GM18520 (cell line): ENCODE results near the gene CYTH2.
"Not testable (repeated sequence)": the region's sequence is repeated elsewhere in the genome, so short reads cannot be mapped to it uniquely, and the experiment has no call there.

Source experiments
- ATAC-seq: cut with Tn5 transposase; IDR thresholded peaks from one replicate; pipeline ENCODE4 v1.9.1; 2021; ENCODE audit not compliant: unreplicated experiment

The CYTH2 gene

GRCh38 chr19:48511321-48511731, 42.2 kb downstream of the CYTH2 start:
- ATAC-seq = no peak

- ATAC-seq = no peak
Observed at GRCh38 chr19:48511800-48512503, 42.8 kb downstream of the CYTH2 start, which contains the start of gene LMTK3. LMTK3 (minus strand) TSS chr19:48511835; CDS start chr19:48511576, 259 bp downstream.

DNA sequence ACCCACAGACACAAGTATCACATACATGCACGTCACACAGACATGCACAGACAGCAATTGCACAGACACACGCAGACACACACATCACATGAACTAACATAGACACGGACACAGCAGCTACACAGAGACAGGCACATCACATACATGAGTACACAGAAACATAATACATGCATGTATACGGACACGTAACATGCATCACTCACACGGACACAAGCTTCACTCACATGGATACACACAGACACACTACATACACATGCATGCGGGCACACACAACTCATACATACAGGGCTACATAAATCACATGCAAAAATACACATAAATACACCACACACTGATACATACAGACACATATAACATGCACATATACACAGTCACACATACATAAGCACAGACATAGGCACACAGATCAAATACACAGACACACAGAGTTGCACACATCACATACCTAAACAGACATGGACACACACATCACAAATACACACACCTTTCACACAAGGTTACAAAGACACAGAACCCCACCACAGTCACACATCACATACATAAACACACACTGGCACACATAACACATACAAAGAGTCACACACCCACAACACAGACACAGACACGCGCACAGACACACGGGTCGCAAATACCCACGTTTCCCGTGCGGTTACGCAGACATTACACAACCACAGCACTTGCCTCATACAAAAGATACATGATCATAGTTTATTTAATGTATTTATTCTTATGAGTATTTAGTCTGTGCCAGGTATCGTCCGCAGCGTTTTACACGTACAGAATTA, 43.5 kb downstream of the CYTH2 start:
- no peak for ATAC-seq

GRCh38 chr19:48513289-48514122, 44.3 kb downstream of the CYTH2 start:
- no peak for ATAC-seq

- no peak for ATAC-seq
Observed at GRCh38 chr19:48514123-48514458, 44.9 kb downstream of the CYTH2 start.

GRCh38 chr19:48516536-48516935, 47.4 kb downstream of the CYTH2 start:
- no peak for ATAC-seq

DNA sequence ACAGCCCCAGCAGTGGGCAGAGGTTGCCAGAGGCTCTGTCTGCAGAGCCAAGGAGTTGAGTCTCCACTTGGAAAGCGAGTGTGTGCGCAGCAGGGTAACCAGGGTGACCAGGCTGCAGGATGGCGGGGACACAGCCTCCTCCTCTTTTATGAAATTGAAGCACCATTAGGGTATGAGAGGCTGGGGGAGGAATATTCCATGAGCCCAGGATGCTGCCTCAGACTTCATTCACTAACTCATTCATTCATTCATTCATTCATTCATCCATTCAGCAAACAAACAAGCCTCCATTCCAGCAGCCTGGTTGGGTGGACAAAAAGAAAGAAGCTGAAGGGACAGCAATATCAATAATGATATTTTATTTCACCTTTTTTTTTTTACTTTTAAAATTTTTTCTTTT, 49.0 kb downstream of the CYTH2 start:
- no peak for ATAC-seq

DNA sequence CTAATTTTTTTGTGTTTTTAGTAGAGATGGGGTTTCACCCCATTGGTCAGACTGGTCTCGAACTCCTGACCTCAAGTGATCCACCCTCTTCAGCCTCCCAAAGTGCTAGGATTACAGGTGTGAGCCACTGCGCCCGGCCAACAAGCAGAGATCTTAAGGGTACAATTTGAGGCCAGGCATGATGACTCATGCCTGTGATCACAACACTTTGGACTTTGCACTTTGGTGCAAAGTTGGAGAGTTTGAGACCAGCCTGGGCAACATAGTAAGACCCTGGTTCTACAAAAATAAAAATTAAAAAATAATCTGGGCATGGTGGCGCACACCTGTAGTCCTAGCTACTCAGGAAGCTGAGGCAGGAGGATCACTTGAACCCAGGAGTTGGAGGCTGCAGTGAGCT, 50.3 kb downstream of the CYTH2 start:
- ATAC-seq = not testable (repeated sequence)

GRCh38 chr19:48520134-48520533, 51.0 kb downstream of the CYTH2 start:
- no peak for ATAC-seq

- no peak for ATAC-seq
Observed at GRCh38 chr19:48524221-48524620, 55.1 kb downstream of the CYTH2 start.

DNA sequence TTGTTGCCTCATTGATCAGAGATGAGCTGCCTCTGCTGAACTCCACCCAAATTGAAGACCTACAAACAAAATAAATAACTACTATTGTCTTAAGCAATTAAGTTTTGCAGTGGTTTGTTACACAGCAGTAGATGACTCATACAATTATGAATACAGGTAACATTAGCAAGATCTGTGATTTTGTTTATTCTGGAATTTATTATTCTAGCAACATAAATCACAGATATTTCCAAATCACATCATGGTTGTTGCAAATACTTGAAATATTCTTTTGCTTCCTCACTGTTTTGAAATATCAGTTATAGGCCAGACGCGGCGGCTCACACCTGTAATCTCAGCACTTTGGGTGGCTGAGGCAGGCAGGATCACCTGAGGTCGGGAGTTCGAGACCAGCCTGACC, 55.6 kb downstream of the CYTH2 start:
- ATAC-seq = no peak

DNA sequence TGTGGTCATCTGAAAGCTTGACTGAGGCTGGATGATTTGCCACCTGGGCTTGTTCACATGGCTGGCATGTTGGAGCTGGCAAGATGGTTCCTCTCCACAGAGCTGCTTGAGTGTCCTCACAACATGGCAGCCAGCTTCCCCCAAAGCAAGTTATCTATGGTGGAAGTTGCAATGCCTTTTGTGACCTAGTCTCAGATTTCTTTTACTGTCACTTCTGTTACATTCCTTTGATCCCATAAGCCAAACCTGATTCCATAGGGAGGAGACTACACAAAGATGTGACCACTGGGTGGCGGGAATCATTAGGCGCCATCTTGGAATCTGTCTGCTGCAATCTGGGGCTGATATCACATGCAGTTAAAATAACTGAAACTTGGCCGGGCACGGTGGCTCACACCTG, 60.0 kb downstream of the CYTH2 start:
- ATAC-seq = no peak

GRCh38 chr19:48530066-48530720, 61.0 kb downstream of the CYTH2 start:
- ATAC-seq = no peak

GRCh38 chr19:48530770-48531169, 61.6 kb downstream of the CYTH2 start:
- ATAC-seq = no peak
